CD14-positive monocyte (primary cell): ENCODE data around the gene INAFM1. TPM values are rescaled to one million over a fixed set of nuclear protein-coding genes. Genes with fewer than 3 reads are reported as not detected.

Source experiments
- DNase-seq, 3 donors: peaks; one replicate each; pipeline ENCODE4 v3.0.0-alpha.2; 2011 to 2022
- H2AFZ ChIP-seq: 2 replicates; pipeline ENCODE4 v1.6.0; 2012; ENCODE audit warnings: mild to moderate bottlenecking, low read depth, low read length, inconsistent platforms; ENCODE audit not compliant: insufficient read depth, poor library complexity, severe bottlenecking
- H3K27ac ChIP-seq, 2 donors: 1 replicate in 1 of 2; 2 replicates in 1 of 2; pipeline ENCODE4 v1.5.1; 2012 to 2013; ENCODE audit warnings: low read length in 2 of 2, control low read depth in 1 of 2, inconsistent platforms in 1 of 2, low read depth in 1 of 2, mild to moderate bottlenecking in 1 of 2
- H3K27me3 ChIP-seq, 2 donors: one replicate each; pipeline versions ENCODE4 v1.6.0 to v1.6.1; 2011 to 2013; ENCODE audit warnings: low read length in 2 of 2; ENCODE audit not compliant: control insufficient read depth in 2 of 2, insufficient read depth in 2 of 2
- H3K36me3 ChIP-seq, 2 donors: replicated peaks in 1 of 2; 1 replicate in 1 of 2; 2 replicates in 1 of 2; pipeline versions ENCODE4 v1.5.1 to v1.6.1; 2012 to 2013; ENCODE audit warnings: low read length in 2 of 2, control low read depth in 1 of 2, inconsistent platforms in 1 of 2, mild to moderate bottlenecking in 1 of 2; ENCODE audit not compliant: insufficient read depth in 2 of 2, control insufficient read depth in 1 of 2
- H3K4me1 ChIP-seq, 2 donors: 1 replicate in 1 of 2; 2 replicates in 1 of 2; pipeline versions ENCODE4 v1.5.1 to v1.6.1; 2012 to 2013; ENCODE audit warnings: low read length in 2 of 2, control low read depth in 1 of 2, inconsistent platforms in 1 of 2, mild to moderate bottlenecking in 1 of 2, moderate library complexity in 1 of 2; ENCODE audit not compliant: insufficient read depth in 2 of 2, control insufficient read depth in 1 of 2
- H3K4me2 ChIP-seq: replicated peaks from 2 replicates; pipeline ENCODE3; 2012; ENCODE audit warnings: low read length, moderate library complexity, mild to moderate bottlenecking; ENCODE audit not compliant: poor library complexity, severe bottlenecking; ENCODE audit errors: extremely low read depth
- H3K4me3 ChIP-seq, 3 experiments: fragments of 200-600 bp in 1 of 3; sonication (generic) in 1 of 3; replicated peaks in 1 of 3; 1 replicate in 2 of 3; 2 replicates in 1 of 3; pipeline ENCODE4 v1.5.1; 2011 to 2013; ENCODE audit warnings: low read length in 3 of 3, mild to moderate bottlenecking in 3 of 3, control low read depth in 2 of 3, low read depth in 2 of 3, inconsistent platforms in 1 of 3, moderate library complexity in 1 of 3
- H3K79me2 ChIP-seq: 2 replicates; pipeline ENCODE4 v1.6.0; 2012; ENCODE audit warnings: mild to moderate bottlenecking, control low read depth, inconsistent platforms, low read length, moderate library complexity; ENCODE audit not compliant: insufficient read depth
- H3K9ac ChIP-seq: 2 replicates; pipeline ENCODE4 v1.6.0; 2017; ENCODE audit warnings: low read length, mild to moderate bottlenecking; ENCODE audit not compliant: insufficient read depth, poor library complexity, severe bottlenecking
- H3K9me3 ChIP-seq, 2 donors: replicated peaks in 1 of 2; 1 replicate in 1 of 2; 2 replicates in 1 of 2; pipeline versions ENCODE4 v1.5.1 to v1.6.1; 2012 to 2013; ENCODE audit warnings: low read length in 2 of 2, control low read depth in 1 of 2; ENCODE audit not compliant: control insufficient read depth in 1 of 2, insufficient read depth in 1 of 2
- H4K20me1 ChIP-seq: 2 replicates; pipeline ENCODE4 v1.6.0; 2012; ENCODE audit warnings: mild to moderate bottlenecking, low read length, control low read depth, moderate library complexity; ENCODE audit not compliant: insufficient read depth
- H3K27ac Mint-ChIP-seq, 7 donors: one replicate each; pipeline ENCODE4 v1.8.0; 2020; ENCODE audit warnings: mild to moderate bottlenecking in 7 of 7, mixed read lengths in 7 of 7, moderate library complexity in 6 of 7, inconsistent platforms in 2 of 7
- H3K27me3 Mint-ChIP-seq, 3 donors: one replicate each; pipeline ENCODE4 v1.8.0; 2021 to 2022; ENCODE audit warnings: low read depth in 3 of 3, mild to moderate bottlenecking in 3 of 3, mixed read lengths in 3 of 3, moderate library complexity in 3 of 3, inconsistent platforms in 1 of 3
- H3K36me3 Mint-ChIP-seq, 2 donors: one replicate each; pipeline ENCODE4 v1.8.0; 2020; ENCODE audit warnings: mixed read lengths in 2 of 2, inconsistent platforms in 1 of 2, mild to moderate bottlenecking in 1 of 2
- H3K4me1 Mint-ChIP-seq: one replicate; pipeline ENCODE4 v1.8.0; 2020; ENCODE audit warnings: mild to moderate bottlenecking, mixed read lengths
- H3K4me3 Mint-ChIP-seq, 2 donors: one replicate each; pipeline ENCODE4 v1.8.0; 2020; ENCODE audit warnings: mild to moderate bottlenecking in 2 of 2, mixed read lengths in 2 of 2, moderate library complexity in 1 of 2
- H3K9me3 Mint-ChIP-seq, 7 donors: one replicate each; pipeline ENCODE4 v1.8.0; 2020 to 2022; ENCODE audit warnings: mixed read lengths in 7 of 7, mild to moderate bottlenecking in 6 of 7, moderate library complexity in 6 of 7, inconsistent platforms in 2 of 7
- CTCF ChIP-seq: fragments of 200-600 bp; IDR thresholded peaks from one replicate; pipeline ENCODE4 v1.8.0; 2022; ENCODE audit warnings: antibody characterized with exemption, mild to moderate bottlenecking
- WGBS: methylation state at CpG from one replicate; pipeline ENCODE4 v1.1.5; 2013; ENCODE audit warnings: missing lambda C conversion rate; ENCODE audit not compliant: insufficient coverage; 5-methylcytosine and 5-hydroxymethylcytosine counted together
- intact Hi-C, 2 donors: fragments of 100-400 bp; cut with micrococcal nuclease; formaldehyde crosslinking; loops; one replicate each; pipeline versions ENCODE4 v1.15.0 to v1.15.1; 2023
- polyA plus RNA-seq, 3 donors: library from polyadenylated mRNA; depleted of rRNA in 1 of 3; unstranded in 2 of 3; stranded (reverse) in 1 of 3; fragments of 300-500 nt in 2 of 3; fragments of >200 nt in 1 of 3; fragmentation: Illumina TruSeq in 2 of 3; gene quantifications; 1 replicate in 2 of 3; 2 replicates in 1 of 3; pipeline ENCODE4 v1.2.3, GENCODE V29; 2012 to 2021

Gene INAFM1
- polyA plus RNA-seq, 3 donors, result 6.2 to 7.3 (median 6.5) TPM

- H4K20me1 ChIP-seq, result peaks cover 14% of the 10 kb centered on the region
- Mint-ChIP-seq H3K36me3 (peaks cover 33 to 56% of the 10 kb centered on the region in 2 donors), H3K27ac (peak overlapping the region; percentile 94 to 99 (median 98)), H3K9me3 (no peaks in the 10 kb centered on the region), H3K4me3 (peak overlapping the region; percentile 91 to 95), H3K4me1 (peaks cover 27% of the 10 kb centered on the region), H3K27me3 (peaks cover 2 to 11% (median 5%) of the 10 kb centered on the region in 3 donors)
- under 1% methylated on average over 26 of the region's 54 CpGs for WGBS
- peak overlapping the region; percentile 92 for H2AFZ ChIP-seq
- H3K4me3 ChIP-seq, result peak overlapping the region; percentile 68 to 98 (median 74)
- H3K36me3 ChIP-seq, result peaks cover 24 to 26% of the 10 kb centered on the region in 2 donors
- DNase-seq, result peak; percentile 84 to 93 (median 89)
- no peaks in the 10 kb centered on the region for H3K9me3 ChIP-seq
- H3K9ac ChIP-seq, result peak overlapping the region; percentile 90
- H3K4me2 ChIP-seq, result peak overlapping the region; percentile 98
- peak overlapping the region; percentile 92 to 96 for H3K27ac ChIP-seq
- H3K4me1 ChIP-seq, result peaks cover 15 to 34% of the 10 kb centered on the region in 2 donors
- H3K27me3 ChIP-seq, result peaks cover 0 to 3% of the 10 kb centered on the region in 2 donors
- peaks cover 3% of the 10 kb centered on the region for H3K79me2 ChIP-seq
- intact Hi-C loops, result loop anchor here (1.0 to 10.0 kb wide), 6 partner anchors 16 to 471 kb away; partner anchors contain the start of genes KPTN (in 1 of the 2), NAPA (in 1 of the 2) and NOP53 (in 1 of the 2)
- no peak for TF ChIP-seq CTCF
Measured at GRCh38 chr19:47273313-47274070, 1.2 kb upstream of the INAFM1 start.

GRCh38 chr19:47274891-47275761, 441 bp downstream of the INAFM1 start:
- 10% methylated on average over 82 of the region's 82 CpGs for WGBS

More at GRCh38 chr19:47274891-47275761, 441 bp downstream of the INAFM1 start:
- H3K4me1 ChIP-seq, result peaks cover 15 to 34% of the 10 kb centered on the region in 2 donors
- intact Hi-C loops, result loop anchor here (1.0 to 10.0 kb wide), 6 partner anchors 18 to 470 kb away; partner anchors contain the start of genes KPTN (in 1 of the 2), NAPA (in 1 of the 2) and NOP53 (in 1 of the 2)
- H3K9me3 ChIP-seq, result no peaks in the 10 kb centered on the region
- H3K4me3 ChIP-seq, result peak overlapping the region; percentile 13 to 74 (median 26)
- H3K27me3 ChIP-seq, result peaks cover 0 to 3% of the 10 kb centered on the region in 2 donors
- H2AFZ ChIP-seq, result peak overlapping the region; percentile 35
- peak overlapping the region; percentile 57 for H3K9ac ChIP-seq
- H3K27me3 Mint-ChIP-seq, result peaks cover 2 to 11% (median 5%) of the 10 kb centered on the region in 3 donors
- no peaks in the 10 kb centered on the region for H3K9me3 Mint-ChIP-seq
- H3K27ac ChIP-seq, result no peak overlapping the region
- H3K36me3 ChIP-seq, result peaks cover 15 to 17% of the 10 kb centered on the region in 2 donors
- peaks cover 3% of the 10 kb centered on the region for H3K79me2 ChIP-seq
- peak overlapping the region; percentile 93 for H3K4me2 ChIP-seq
- H3K4me1 Mint-ChIP-seq, result peaks cover 32% of the 10 kb centered on the region
- peak overlapping the region; percentile 76 to 81 for H3K4me3 Mint-ChIP-seq
- peaks cover 22 to 46% of the 10 kb centered on the region in 2 donors for H3K36me3 Mint-ChIP-seq
- H4K20me1 ChIP-seq, result peaks cover 14% of the 10 kb centered on the region
- TF ChIP-seq CTCF, result no peak
- peak overlapping the region in 3 of 7 donors; percentile 57 to 88 (median 78) for H3K27ac Mint-ChIP-seq
- no peak for DNase-seq
